Measurements from ENCODE around the gene BTBD19. TPM values are rescaled to one million over a fixed set of nuclear protein-coding genes. Genes with fewer than 3 reads are reported as not detected.
A peak's percentile ranks its signal among the peaks of the same experiment; 100 is the strongest.

Gene BTBD19

DNA sequence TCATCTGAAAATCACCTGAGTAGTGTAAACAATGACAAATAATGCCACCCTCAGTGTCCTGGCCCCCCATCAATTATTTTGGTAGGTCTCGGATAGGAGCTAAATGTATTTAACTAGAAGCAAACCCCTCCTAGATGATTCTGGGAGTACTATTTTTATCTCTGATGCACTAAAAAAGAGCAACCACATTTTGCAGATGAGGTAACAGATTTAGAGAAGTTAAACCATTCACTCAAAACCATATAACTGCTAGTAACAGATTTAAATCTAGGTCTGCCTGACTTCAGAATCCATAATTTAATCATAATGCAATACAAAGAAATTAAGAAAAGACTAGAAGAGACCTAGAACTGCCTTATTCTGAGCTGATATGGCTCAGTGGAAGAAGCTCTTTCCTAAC lies 52.0 kb downstream of the BTBD19 start:
- Histone ChIP-seq H3K4me1 (ENCODE audit: control insufficient read depth, insufficient read depth, low read depth, low read length) (no peaks in the 10 kb centered on the region), H3K79me1 (replicated peaks; ENCODE audit: low read length, poor library complexity, severe bottlenecking) (no peaks in the 10 kb centered on the region), H3K4me3 (ENCODE audit: insufficient read depth in 1 of 2, low read depth in 1 of 2, low read length in 2 of 2) (no peak overlapping the region), H4K8ac (ENCODE audit: low read length) (no peak overlapping the region), H2BK12ac (ENCODE audit: low read length in 2 of 2) (no peak overlapping the region), H3K36me3 (ENCODE audit: control insufficient read depth in 1 of 2, insufficient read depth in 2 of 2, low read depth in 1 of 2, low read length in 2 of 2) (peaks cover 5 to 41% of the 10 kb centered on the region in 2 experiments), H4K91ac (ENCODE audit: low read length) (no peak overlapping the region), H3K4me2 (ENCODE audit: low read length, poor library complexity, severe bottlenecking) (no peak overlapping the region), H2AFZ (ENCODE audit: low read depth, low read length) (no peak overlapping the region), H2AK5ac (ENCODE audit: low read length, severe bottlenecking) (no peak overlapping the region), H2BK15ac (ENCODE audit: low read depth, poor library complexity, severe bottlenecking) (no peak overlapping the region), H2BK5ac (ENCODE audit: low read depth, low read length, poor library complexity, severe bottlenecking) (no peak overlapping the region), H3K23ac (ENCODE audit: low read length in 2 of 2) (no peak overlapping the region), H3K27me3 (ENCODE audit: control insufficient read depth in 1 of 2, insufficient read depth in 1 of 2, low read length in 2 of 2) (no peaks in the 10 kb centered on the region), H3K9me3 (ENCODE audit: control insufficient read depth, low read length) (no peaks in the 10 kb centered on the region), H3K9ac (ENCODE audit: low read length) (no peak overlapping the region), H3K14ac (ENCODE audit: low read length in 2 of 2) (no peak overlapping the region), H2BK120ac (ENCODE audit: low read depth, low read length) (no peak overlapping the region), H3K18ac (ENCODE audit: low read depth in 1 of 2, low read length in 2 of 2) (no peak overlapping the region), H3K4ac (ENCODE audit: low read depth in 1 of 2, low read length in 2 of 2) (no peak overlapping the region), H3K27ac (ENCODE audit: low read length, poor library complexity, severe bottlenecking) (no peak overlapping the region)
- WGBS: no CpG with 5 or more reads among the region's 1 CpG
- DNase-seq: no peak

DNA sequence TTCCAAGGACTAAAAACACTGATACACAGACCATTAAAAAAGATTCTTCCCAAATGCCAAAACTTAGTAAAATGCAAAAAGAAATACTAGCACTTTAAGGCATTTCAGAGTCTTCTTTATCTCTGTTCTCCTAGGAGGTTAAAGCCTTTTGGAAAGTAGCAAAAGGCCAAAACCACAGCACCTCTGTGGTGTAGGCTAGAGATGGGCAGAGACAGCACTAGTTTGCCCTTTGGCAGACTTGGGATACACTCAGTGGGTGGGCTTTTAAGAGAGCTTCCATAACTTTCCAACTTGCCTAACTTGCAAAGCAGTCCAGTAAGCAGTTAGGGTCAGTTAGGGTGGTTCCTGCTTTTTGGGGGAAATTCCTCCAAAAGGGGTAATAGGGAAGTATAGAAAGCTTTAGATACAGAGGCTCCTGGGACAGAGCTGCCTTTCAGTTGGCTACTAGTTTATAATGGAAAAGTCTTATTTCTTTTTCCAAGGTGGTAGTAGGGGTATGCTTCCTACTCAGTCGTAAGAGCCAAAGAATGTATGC lies 52.6 kb downstream of the BTBD19 start:
- DNase-seq: no peak
- no peaks in the 10 kb centered on the region for H3K27me3 ChIP-seq (ENCODE audit: control insufficient read depth in 1 of 2, insufficient read depth in 1 of 2, low read length in 2 of 2)
- no peak overlapping the region for H3K14ac ChIP-seq (ENCODE audit: low read length in 2 of 2)
- H2AFZ ChIP-seq (ENCODE audit: low read depth, low read length): no peak overlapping the region
- no peak overlapping the region for H2AK5ac ChIP-seq (ENCODE audit: low read length, severe bottlenecking)
- H3K79me1 ChIP-seq (replicated peaks; ENCODE audit: low read length, poor library complexity, severe bottlenecking): no peaks in the 10 kb centered on the region
- H3K9ac ChIP-seq (ENCODE audit: low read length): no peak overlapping the region
- H3K27ac ChIP-seq (ENCODE audit: low read length, poor library complexity, severe bottlenecking): no peak overlapping the region
- no peak overlapping the region for H3K4ac ChIP-seq (ENCODE audit: low read depth in 1 of 2, low read length in 2 of 2)
- H3K9me3 ChIP-seq (ENCODE audit: control insufficient read depth, low read length): no peaks in the 10 kb centered on the region
- H2BK120ac ChIP-seq (ENCODE audit: low read depth, low read length): no peak overlapping the region
- no peak overlapping the region for H4K8ac ChIP-seq (ENCODE audit: low read length)
- H4K91ac ChIP-seq (ENCODE audit: low read length): no peak overlapping the region
- no peak overlapping the region for H3K4me2 ChIP-seq (ENCODE audit: low read length, poor library complexity, severe bottlenecking)
- H3K4me3 ChIP-seq (ENCODE audit: insufficient read depth in 1 of 2, low read depth in 1 of 2, low read length in 2 of 2): no peak overlapping the region
- no peak overlapping the region for H2BK15ac ChIP-seq (ENCODE audit: low read depth, poor library complexity, severe bottlenecking)
- no peak overlapping the region for H3K23ac ChIP-seq (ENCODE audit: low read length in 2 of 2)
- WGBS: 75% methylated on average over 1 of the region's 1 CpG
- peaks cover 5 to 37% of the 10 kb centered on the region in 2 experiments for H3K36me3 ChIP-seq (ENCODE audit: control insufficient read depth in 1 of 2, insufficient read depth in 2 of 2, low read depth in 1 of 2, low read length in 2 of 2)
- H3K18ac ChIP-seq (ENCODE audit: low read depth in 1 of 2, low read length in 2 of 2): no peak overlapping the region
- H3K4me1 ChIP-seq (ENCODE audit: control insufficient read depth, insufficient read depth, low read depth, low read length): no peaks in the 10 kb centered on the region
- H2BK12ac ChIP-seq (ENCODE audit: low read length in 2 of 2): no peak overlapping the region
- no peak overlapping the region for H2BK5ac ChIP-seq (ENCODE audit: low read depth, low read length, poor library complexity, severe bottlenecking)

DNA sequence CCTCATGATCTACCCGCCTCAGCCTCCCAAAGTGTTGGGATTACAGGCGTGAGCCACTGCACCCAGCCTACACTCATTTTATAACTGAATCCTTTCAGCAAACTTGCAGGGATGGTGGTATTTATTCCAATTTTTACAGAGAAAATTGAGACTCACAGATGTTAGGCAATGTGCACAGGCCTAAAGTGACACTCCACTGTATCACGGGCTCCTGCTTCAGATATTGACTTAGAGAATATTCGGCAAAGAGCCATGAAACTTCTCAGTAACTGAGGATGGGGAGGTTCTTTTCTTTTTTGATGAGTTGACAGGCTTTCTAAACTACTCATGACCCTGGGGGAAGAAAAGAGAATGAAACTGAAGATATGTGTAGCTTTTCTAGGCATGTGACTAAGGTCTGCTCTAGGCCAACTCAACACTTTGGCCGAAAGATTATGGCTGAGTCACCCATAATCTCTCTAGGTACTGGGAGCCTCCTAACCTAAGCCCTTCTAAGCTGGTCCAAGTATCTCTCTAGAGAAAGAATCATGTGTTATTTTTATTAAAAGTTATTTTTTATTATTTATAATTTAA lies 54.6 kb downstream of the BTBD19 start:
- no peaks in the 10 kb centered on the region for H3K27me3 ChIP-seq (ENCODE audit: control insufficient read depth in 1 of 2, insufficient read depth in 1 of 2, low read length in 2 of 2)
- peaks cover 4 to 29% of the 10 kb centered on the region in 2 experiments for H3K36me3 ChIP-seq (ENCODE audit: control insufficient read depth in 1 of 2, insufficient read depth in 2 of 2, low read depth in 1 of 2, low read length in 2 of 2)
- no peaks in the 10 kb centered on the region for H3K4me1 ChIP-seq (ENCODE audit: control insufficient read depth, insufficient read depth, low read depth, low read length)
- H3K9me3 ChIP-seq (ENCODE audit: control insufficient read depth, low read length): no peaks in the 10 kb centered on the region
- H2BK15ac ChIP-seq (ENCODE audit: low read depth, poor library complexity, severe bottlenecking): no peak overlapping the region
- no peak overlapping the region for H4K8ac ChIP-seq (ENCODE audit: low read length)
- H2BK5ac ChIP-seq (ENCODE audit: low read depth, low read length, poor library complexity, severe bottlenecking): no peak overlapping the region
- no peaks in the 10 kb centered on the region for H3K79me1 ChIP-seq (replicated peaks; ENCODE audit: low read length, poor library complexity, severe bottlenecking)
- H3K4ac ChIP-seq (ENCODE audit: low read depth in 1 of 2, low read length in 2 of 2): no peak overlapping the region
- no peak overlapping the region for H3K23ac ChIP-seq (ENCODE audit: low read length in 2 of 2)
- H3K18ac ChIP-seq (ENCODE audit: low read depth in 1 of 2, low read length in 2 of 2): no peak overlapping the region
- H2AK5ac ChIP-seq (ENCODE audit: low read length, severe bottlenecking): no peak overlapping the region
- H3K27ac ChIP-seq (ENCODE audit: low read length, poor library complexity, severe bottlenecking): no peak overlapping the region
- no peak for DNase-seq
- H3K9ac ChIP-seq (ENCODE audit: low read length): peak overlapping the region; percentile 52
- H2AFZ ChIP-seq (ENCODE audit: low read depth, low read length): no peak overlapping the region
- whole genome bisulfite sequencing: 99% methylated on average over 2 of the region's 5 CpGs
- H3K14ac ChIP-seq (ENCODE audit: low read length in 2 of 2): no peak overlapping the region
- H3K4me2 ChIP-seq (ENCODE audit: low read length, poor library complexity, severe bottlenecking): no peak overlapping the region
- no peak overlapping the region for H2BK12ac ChIP-seq (ENCODE audit: low read length in 2 of 2)
- no peak overlapping the region for H4K91ac ChIP-seq (ENCODE audit: low read length)
- no peak overlapping the region for H3K4me3 ChIP-seq (ENCODE audit: insufficient read depth in 1 of 2, low read depth in 1 of 2, low read length in 2 of 2)
- no peak overlapping the region for H2BK120ac ChIP-seq (ENCODE audit: low read depth, low read length)

Small RNA genes within 50 kb of the gene (small RNA-seq; reads per million reads assigned to genes)
- not detected for gene AL136380.1 (ENCODE audit: low read depth)
- gene SNORD38A (ENCODE audit: low read depth): 1,400 reads per million, percentile 97 among the genes with 10 or more reads in this experiment
- not detected for gene SNORD38B (ENCODE audit: low read depth)
- gene SNORD46 (ENCODE audit: low read depth): 265 reads per million, percentile 95 among the genes with 10 or more reads in this experiment
- not detected for gene SNORD55 (ENCODE audit: low read depth)

Data from mesenchymal stem cell (in vitro differentiated cells and primary cell).